OCI-LY7 (cell line): Measurements from ENCODE around the gene ANKRD1. TPM values are rescaled to one million over a fixed set of nuclear protein-coding genes. Genes with fewer than 3 reads are reported as not detected.

Experiments used
- BruUV-seq: library from RNA; stranded (reverse); fragments of 400-500 nt; replicated peaks from 2 replicates; lab custom pipeline; 2021; lab: Mats Ljungman, UMichigan
- CTCF ChIA-PET: fragments of 300-600 bp; sonication (Branson Sonifier 250); formaldehyde crosslinking; loops from one replicate; lab custom pipeline; 2022; ENCODE audit warnings: antibody characterized with exemption; ENCODE audit not compliant: unreplicated experiment; lab: Charles Lee
- POLR2A ChIA-PET: fragments of 300-600 bp; sonication (Branson Sonifier 250); formaldehyde crosslinking; loops from one replicate; lab custom pipeline; 2022; ENCODE audit warnings: antibody characterized with exemption; lab: Charles Lee
- DNase-seq: peaks from one replicate; pipeline ENCODE4 v3.0.0-alpha.2; 2015; ENCODE audit warnings: low spot score
- H2AFZ ChIP-seq: fragments of 200-600 bp; sonication (generic), shearing (Covaris generic); 2 replicates; pipeline ENCODE4 v1.6.1; 2014; ENCODE audit warnings: mild to moderate bottlenecking, antibody characterized with exemption, low read length, moderate library complexity
- H3K27ac ChIP-seq: fragments of 200-600 bp; sonication (generic); 2 replicates; pipeline ENCODE4 v1.5.1; 2014; ENCODE audit warnings: mixed run types, low read depth, mild to moderate bottlenecking, moderate library complexity, low read length, inconsistent platforms; ENCODE audit not compliant: poor library complexity, severe bottlenecking
- H3K36me3 ChIP-seq: fragments of 200-600 bp; sonication (generic); 2 replicates; pipeline ENCODE4 v1.6.1; 2014; ENCODE audit warnings: mild to moderate bottlenecking, antibody characterized with exemption, low read length, moderate library complexity, mixed read lengths; ENCODE audit not compliant: insufficient read depth
- H3K4me1 ChIP-seq: fragments of 200-600 bp; sonication (generic); 2 replicates; pipeline ENCODE4 v1.5.1; 2014; ENCODE audit warnings: mild to moderate bottlenecking, low read length; ENCODE audit not compliant: insufficient read depth, poor library complexity, severe bottlenecking
- H3K4me2 ChIP-seq: fragments of 200-600 bp; sonication (generic); 2 replicates; pipeline ENCODE4 v1.6.1; 2014; ENCODE audit warnings: mild to moderate bottlenecking, low read length
- H3K4me3 ChIP-seq: fragments of 200-600 bp; sonication (generic); 2 replicates; pipeline ENCODE4 v1.5.1; 2014; ENCODE audit warnings: mild to moderate bottlenecking, low read depth, low read length; ENCODE audit not compliant: poor library complexity, severe bottlenecking
- H3K79me2 ChIP-seq: fragments of 200-600 bp; sonication (generic); 2 replicates; pipeline ENCODE4 v1.6.1; 2016; ENCODE audit warnings: low read depth, mild to moderate bottlenecking, low read length, moderate library complexity, mixed read lengths; ENCODE audit not compliant: insufficient read depth
- H3K9me2 ChIP-seq: fragments of 200-600 bp; sonication (generic); 2 replicates; pipeline ENCODE4 v1.6.1; 2016; ENCODE audit warnings: mild to moderate bottlenecking, low read length, mixed read lengths; ENCODE audit not compliant: insufficient read depth
- H3K9me3 ChIP-seq: fragments of 200-600 bp; sonication (generic); 2 replicates; pipeline ENCODE4 v1.6.1; 2014; ENCODE audit warnings: mild to moderate bottlenecking, mixed run types, low read length, mixed read lengths
- H4K20me1 ChIP-seq: fragments of 200-600 bp; sonication (generic); 2 replicates; pipeline ENCODE4 v1.6.1; 2014; ENCODE audit warnings: mild to moderate bottlenecking, antibody characterized with exemption, low read length, moderate library complexity, mixed read lengths; ENCODE audit not compliant: insufficient read depth
- CTCF ChIP-seq: fragments of 200-600 bp; sonication (generic); conservative IDR thresholded peaks from 2 replicates; pipeline ENCODE4 v1.5.1; 2014; ENCODE audit warnings: mild to moderate bottlenecking, antibody characterized with exemption, low read length, moderate library complexity, mixed read lengths
- EZH2phosphoT487 ChIP-seq: fragments of 200-600 bp; sonication (generic); IDR thresholded peaks from 2 replicates; pipeline ENCODE4 v1.6.1; 2018; ENCODE audit warnings: low read depth, borderline replicate concordance, mild to moderate bottlenecking, mixed run types, antibody characterized with exemption, low read length, moderate library complexity, mixed read lengths
- intact Hi-C: fragments of 100-400 bp; cut with micrococcal nuclease; formaldehyde crosslinking; loops from one replicate; pipeline ENCODE4 v1.10.0; 2022; ENCODE audit not compliant: unreplicated experiment
- total RNA-seq, 2 experiments: library from RNA; depleted of rRNA in 1 of 2; stranded (reverse); fragments of >200 nt in 1 of 2; shearing (Covaris generic) in 1 of 2; gene quantifications; 2 replicates each; pipeline ENCODE4 v1.2.3, GENCODE V29; 2014 to 2022

The ANKRD1 gene
- total RNA-seq, 2 experiments from 2014 or later, result not detected

- no peaks in the 10 kb centered on the region for H3K4me1 ChIP-seq
- no TSS peak for BruUV-seq
- no peak overlapping the region for H3K4me2 ChIP-seq
- ChIA-PET CTCF (no interaction called here), POLR2A (interaction anchor here (0.6 to 0.8 kb wide), 4 partner anchors 100 to 1376 kb away, joined by 3 to 5 read pairs (median 4); no protein-coding TSS in a partner anchor)
- TF ChIP-seq EZH2phosphoT487, result no peak
- TF ChIP-seq CTCF, result no peak
- no peak overlapping the region for H3K4me3 ChIP-seq
- no peaks in the 10 kb centered on the region for H3K9me3 ChIP-seq
- no peaks in the 10 kb centered on the region for H3K79me2 ChIP-seq
- H3K9me2 ChIP-seq, result no peaks in the 10 kb centered on the region
- no peak overlapping the region for H2AFZ ChIP-seq
- DNase-seq, result no peak
- no peaks in the 10 kb centered on the region for H3K36me3 ChIP-seq
- no peaks in the 10 kb centered on the region for H4K20me1 ChIP-seq
- intact Hi-C loops, result loop anchor here (10.0 kb wide), 1 partner anchor 1001 kb away; no protein-coding TSS in a partner anchor
- no peak overlapping the region for H3K27ac ChIP-seq
Observed at GRCh38 chr10:90913774-90914420, 7.0 kb downstream of the ANKRD1 start.

- Histone ChIP-seq H3K79me2 (no peaks in the 10 kb centered on the region), H2AFZ (no peak overlapping the region), H4K20me1 (no peaks in the 10 kb centered on the region), H3K36me3 (no peaks in the 10 kb centered on the region), H3K4me1 (no peaks in the 10 kb centered on the region), H3K9me2 (no peaks in the 10 kb centered on the region), H3K4me3 (no peak overlapping the region), H3K9me3 (no peaks in the 10 kb centered on the region), H3K4me2 (no peak overlapping the region), H3K27ac (no peak overlapping the region)
- no peak for DNase-seq
- ChIA-PET POLR2A (interaction anchor here (0.6 kb wide), 4 partner anchors 154 to 1377 kb away, joined by 3 to 9 read pairs (median 4); no protein-coding TSS in a partner anchor), CTCF (no interaction called here)
- intact Hi-C loops, result loop anchor here (10.0 kb wide), 1 partner anchor 1002 kb away; no protein-coding TSS in a partner anchor
- no peak for TF ChIP-seq EZH2phosphoT487
- TF ChIP-seq CTCF, result no peak
- BruUV-seq, result no TSS peak
Observed at GRCh38 chr10:90912854-90913479, 7.9 kb downstream of the ANKRD1 start.
